HG03196 (cell line): Measurements from ENCODE around the gene NUB1.

Experiments used
- ATAC-seq: cut with Tn5 transposase; IDR thresholded peaks from one replicate; pipeline ENCODE4 v1.9.1; 2021; ENCODE audit not compliant: unreplicated experiment

The NUB1 gene

GRCh38 chr7:151312831-151313809 is 28.5 kb upstream of the NUB1 start:
- no peak for ATAC-seq

DNA sequence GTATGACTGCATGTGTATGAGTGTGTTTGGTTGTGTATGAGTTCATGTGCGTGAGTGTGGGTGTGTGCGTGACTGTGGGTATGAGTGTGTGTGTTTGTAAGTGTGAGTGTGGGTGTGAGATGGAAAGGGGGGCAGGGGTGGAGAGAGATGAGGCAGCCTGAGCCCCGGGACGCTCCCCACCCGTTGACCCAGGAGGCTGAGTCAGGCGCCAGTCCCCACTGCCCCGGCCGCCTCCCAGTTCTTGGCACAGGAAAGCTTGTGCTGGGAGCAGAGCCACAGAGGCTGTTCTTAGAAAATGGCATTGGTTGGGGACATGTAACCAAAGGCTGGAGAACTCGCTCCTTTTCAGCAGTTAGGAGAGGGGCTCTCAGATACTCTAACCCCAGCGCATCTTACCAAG is 27.8 kb upstream of the NUB1 start:
- no peak for ATAC-seq

GRCh38 chr7:151314401-151314800 is 27.2 kb upstream of the NUB1 start:
- ATAC-seq = no peak

DNA sequence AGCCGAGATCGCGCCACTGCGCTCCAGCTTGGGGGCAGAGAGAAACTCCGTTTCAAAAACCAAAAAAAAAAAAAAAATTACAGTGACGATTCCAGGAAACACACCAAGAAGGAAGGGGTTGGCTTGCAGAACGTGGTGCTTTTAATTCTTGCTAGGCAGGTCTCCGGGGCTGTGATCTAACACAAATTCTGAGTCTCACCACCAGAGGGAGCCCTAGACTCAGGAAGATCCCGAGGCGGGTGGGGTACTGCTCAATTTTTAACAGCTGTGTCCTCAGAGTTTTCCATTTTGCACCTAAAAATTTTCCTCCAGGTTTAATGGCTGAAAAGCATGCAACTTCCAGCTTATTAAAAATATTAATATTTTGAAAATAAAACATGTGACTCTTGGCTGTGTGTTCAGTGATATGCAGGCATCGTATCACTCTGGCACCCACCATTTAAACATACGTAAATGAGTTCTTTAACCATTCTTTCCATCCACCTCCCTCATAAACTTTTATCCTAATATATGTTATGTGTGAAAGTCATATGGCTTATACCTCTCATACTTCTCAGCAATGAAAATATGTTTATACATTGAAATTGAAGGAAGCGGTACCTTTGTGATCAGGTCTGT is 26.5 kb upstream of the NUB1 start:
- no peak for ATAC-seq

DNA sequence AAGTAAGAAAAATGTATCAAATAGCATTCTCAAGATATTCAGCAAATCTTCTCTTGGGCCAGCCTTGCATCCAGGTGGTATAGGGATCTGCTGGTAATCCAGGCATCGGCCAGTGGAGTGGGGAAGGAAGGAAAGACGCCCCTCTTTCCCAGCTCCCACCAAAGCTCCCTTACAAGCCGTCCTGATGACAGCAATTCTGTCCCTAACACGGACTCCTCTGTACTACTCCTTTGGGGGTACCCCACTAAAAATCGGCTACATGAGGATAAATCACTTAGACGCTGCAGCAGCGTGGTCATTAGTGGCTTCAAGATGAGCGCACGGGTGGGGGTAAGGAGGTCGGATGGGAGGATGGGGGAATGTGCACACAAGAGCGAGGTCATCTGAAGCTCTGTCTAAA is 24.7 kb upstream of the NUB1 start:
- ATAC-seq = no peak

DNA sequence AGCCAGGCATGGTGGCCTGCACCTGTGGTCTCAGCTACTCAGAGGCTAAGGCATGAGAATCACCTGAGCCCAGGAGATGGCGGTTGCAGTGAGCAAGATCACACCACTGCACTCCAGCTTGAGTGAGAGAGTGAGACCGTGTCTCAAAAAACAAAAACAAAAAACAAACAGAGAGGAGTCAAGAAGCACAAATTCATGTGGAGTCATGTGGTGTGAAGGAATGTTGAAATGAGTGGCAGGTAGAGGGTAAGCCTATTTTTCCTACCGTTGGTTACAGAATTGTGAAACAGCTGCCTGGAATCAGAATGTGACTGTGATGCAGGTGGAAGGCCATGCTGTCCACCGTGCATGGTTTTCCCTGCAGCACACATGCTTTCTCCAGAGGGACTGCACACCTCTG is 23.7 kb upstream of the NUB1 start:
- ATAC-seq = no peak

GRCh38 chr7:151319189-151319588 is 22.4 kb upstream of the NUB1 start:
- ATAC-seq = no peak

DNA sequence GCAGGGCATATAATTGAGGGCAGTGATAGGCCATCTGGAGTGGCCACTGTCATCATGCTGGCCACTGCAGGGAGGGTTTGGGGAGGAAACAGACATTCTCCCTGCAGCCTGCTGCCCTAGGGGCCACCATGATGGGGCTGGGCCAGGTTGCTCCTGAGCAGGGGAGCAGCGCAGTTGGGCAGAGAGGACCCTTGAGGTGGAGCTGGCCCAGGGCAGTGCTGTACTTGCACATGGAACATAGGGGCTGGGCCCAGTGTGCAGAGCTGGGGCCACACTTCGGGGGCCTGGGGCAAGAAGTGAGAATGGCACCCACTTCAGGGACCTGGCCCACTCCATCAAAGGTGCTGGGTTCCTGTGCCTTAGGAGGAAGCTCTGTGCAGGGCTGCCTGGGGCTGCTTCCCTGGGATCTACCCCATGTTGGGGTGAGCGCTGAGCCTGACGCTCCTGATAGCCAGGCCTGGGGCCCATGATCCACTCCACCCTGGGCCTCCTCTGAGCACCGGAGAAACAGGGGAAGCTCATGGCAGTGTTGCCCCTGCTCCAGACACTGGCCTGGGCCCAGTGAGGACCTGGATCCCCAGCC is 21.3 kb upstream of the NUB1 start:
- ATAC-seq = no peak

GRCh38 chr7:151321341-151321740 is 20.3 kb upstream of the NUB1 start:
- ATAC-seq = no peak

DNA sequence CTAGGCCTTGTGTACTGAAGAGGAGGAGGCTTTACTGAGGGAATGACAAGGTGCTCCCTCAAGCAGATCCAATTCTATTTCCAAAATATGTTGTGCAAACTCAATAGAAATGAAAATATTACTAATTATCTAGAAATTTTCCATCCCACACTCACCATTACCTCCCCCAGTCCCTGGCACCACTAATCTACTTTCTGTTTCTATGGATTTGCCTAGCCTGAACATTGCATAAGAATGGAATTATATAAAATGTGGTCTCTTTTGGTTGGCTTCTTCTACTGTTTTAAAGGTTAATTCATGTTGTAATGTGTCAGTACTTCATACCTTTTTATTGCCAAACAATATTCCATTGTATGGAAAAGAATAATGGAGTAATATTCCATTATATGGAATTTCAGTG is 18.7 kb upstream of the NUB1 start:
- ATAC-seq = no peak

DNA sequence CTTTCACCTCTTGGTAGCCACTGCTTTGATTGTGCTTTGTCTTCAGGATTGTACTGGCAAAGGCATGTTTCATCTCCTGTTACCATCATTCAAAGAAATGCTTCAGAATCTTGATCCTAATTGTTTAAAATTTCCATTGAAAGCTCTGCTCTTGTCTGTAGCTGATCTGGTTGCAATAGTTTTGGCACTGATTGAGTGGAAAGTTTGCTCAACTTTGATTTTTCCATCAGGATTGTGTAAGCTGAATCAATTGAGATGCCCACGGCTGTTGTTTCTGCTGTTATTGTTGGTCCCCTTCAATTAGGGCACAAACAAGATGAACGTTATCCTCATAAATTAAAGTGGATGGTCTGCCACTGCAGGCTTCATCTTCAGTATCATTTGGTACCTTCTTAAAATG is 14.6 kb upstream of the NUB1 start:
- no peak for ATAC-seq

- no peak for ATAC-seq
These were observed 14.0 kb upstream of the NUB1 start for GRCh38 chr7:151327659-151328058.

DNA sequence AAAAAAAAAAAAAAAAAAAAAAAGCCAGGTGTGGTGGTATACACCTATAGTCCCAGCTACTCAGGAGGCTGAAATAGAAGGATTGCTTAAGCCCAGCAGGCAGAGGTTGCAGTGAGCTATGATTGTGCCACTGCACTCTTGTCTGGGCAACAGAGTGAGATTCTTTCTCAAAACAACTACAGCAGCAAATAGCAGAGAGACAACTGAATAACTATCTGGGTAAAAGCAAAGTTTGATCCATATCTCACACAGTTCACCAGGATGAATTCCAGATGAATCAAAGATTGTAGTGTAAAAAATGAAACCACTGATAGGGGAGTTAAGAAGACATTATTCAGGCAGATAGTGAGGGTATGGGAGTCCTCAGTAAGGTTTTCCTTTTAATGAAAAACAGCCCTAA is 11.4 kb upstream of the NUB1 start:
- ATAC-seq = no peak

DNA sequence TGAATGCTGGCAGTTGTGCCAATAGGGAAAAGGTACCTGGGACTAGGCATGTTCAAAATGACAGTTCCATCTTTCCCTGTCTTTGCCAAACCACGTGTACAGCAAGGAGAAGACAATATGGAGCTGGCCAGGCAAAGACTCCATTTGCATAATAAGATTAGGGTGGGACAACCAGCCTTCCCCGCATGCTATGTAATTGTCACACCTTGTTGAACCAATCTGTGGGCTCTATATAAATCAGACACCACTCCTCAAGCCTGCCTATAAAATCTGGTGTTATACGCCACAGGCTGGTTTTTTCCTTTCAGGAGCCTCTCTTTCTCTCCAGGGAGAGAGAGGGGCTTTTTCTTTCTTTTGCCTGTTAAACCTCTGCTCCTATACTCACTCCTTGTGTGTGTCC is 11.0 kb upstream of the NUB1 start:
- ATAC-seq = no peak

DNA sequence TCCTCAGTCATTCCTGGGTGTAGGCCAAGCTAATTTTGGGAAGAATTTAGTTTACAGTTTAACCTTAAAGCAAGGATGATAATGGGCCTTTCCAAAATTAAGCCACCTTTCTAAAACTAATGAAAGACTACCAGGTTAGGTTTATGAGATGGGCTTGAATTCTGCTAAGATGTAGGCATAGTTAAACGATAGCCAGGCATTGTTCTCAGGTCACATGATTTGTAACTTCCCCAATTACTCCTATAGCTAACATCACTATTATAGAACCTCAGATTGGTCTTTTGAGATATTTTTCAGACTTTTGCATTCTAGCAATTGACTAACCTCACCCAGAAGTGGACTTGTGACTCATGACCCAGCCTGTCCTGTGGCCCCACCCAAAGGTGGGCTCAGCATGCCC is 7.0 kb upstream of the NUB1 start:
- no peak for ATAC-seq

- ATAC-seq = no peak
These were observed 5.4 kb upstream of the NUB1 start for GRCh38 chr7:151336027-151336708.

DNA sequence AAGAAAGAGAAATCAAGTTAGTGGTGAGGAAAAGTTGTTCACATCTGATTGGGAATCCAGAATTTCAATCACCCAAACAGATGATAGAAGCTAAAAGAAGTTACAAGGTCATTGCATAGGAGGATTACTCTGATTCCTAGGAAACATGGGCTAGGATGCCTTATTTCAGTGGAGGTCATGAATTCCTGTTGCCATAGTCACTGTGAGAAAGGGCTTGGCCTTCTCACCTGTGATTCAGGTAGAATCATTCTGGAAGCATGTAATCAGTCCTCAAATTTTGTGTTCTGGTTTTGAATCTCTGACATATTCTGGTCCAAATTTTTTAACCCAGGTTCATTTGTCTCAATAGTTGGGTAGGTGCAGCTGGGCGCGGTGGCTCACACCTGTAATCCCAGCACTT is 4.3 kb upstream of the NUB1 start:
- ATAC-seq = no peak

- ATAC-seq = no peak
These were observed 2.8 kb upstream of the NUB1 start for GRCh38 chr7:151338809-151339208.

- ATAC-seq = peak; percentile 43
These were observed 1.8 kb upstream of the NUB1 start for GRCh38 chr7:151339651-151340382.

DNA sequence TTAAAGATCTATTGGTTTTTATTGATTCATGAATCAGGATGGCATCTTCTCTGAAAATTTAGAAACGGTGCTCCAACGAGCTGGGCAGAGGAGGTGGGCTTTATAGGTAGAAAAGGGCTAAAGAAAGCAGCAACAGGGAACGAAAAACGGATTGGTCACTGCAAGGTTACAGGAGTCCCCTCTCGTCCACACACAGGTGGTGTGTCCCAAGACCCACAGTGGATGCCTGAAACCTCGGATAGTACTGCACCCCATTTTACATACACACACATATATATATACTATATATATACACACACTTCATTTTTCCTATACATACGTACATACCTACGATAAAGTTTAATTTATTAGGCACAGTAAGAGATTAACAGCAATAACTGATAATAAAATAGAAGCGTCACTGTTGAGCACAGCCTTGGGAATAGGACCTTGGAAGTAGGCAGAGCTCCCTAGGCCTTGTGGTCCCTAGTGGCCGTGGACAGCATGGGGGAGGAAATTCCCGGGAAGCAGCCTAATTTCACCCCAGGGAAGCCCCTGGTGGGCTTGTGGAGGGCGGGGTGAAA is 737 bp upstream of the NUB1 start:
- ATAC-seq = no peak
